RWPE2 (cell line): Measurements from ENCODE around the gene SOX2.
"Not testable (repeated sequence)": the region's sequence is repeated elsewhere in the genome, so short reads cannot be mapped to it uniquely, and the experiment has no call there.

Source experiments
- ATAC-seq: fragments of 200-7000 bp; cut with Tn5 transposase; 3 replicates; pipeline ENCODE4 v1.9.1; 2021; ENCODE audit warnings: low read depth
- DNase-seq: peaks from one replicate; pipeline ENCODE4 v3.0.0-alpha.2; 2020; ENCODE audit warnings: low spot score
- H3K27ac ChIP-seq: fragments of 450-650 bp; 2 replicates; pipeline ENCODE4 v1.5.1; 2017; ENCODE audit warnings: mild to moderate bottlenecking; ENCODE audit not compliant: poor library complexity, severe bottlenecking
- H3K27me3 ChIP-seq: fragments of 250-450 bp; sonication (Bioruptor Pico); 2 replicates; pipeline ENCODE4 v1.5.1; 2021; ENCODE audit warnings: mild to moderate bottlenecking, moderate library complexity; ENCODE audit not compliant: insufficient read depth, poor library complexity, severe bottlenecking
- H3K36me3 ChIP-seq: fragments of 250-450 bp; sonication (Bioruptor Pico); 2 replicates; pipeline ENCODE4 v1.5.1; 2020; ENCODE audit warnings: low read depth, mild to moderate bottlenecking, moderate library complexity
- H3K4me1 ChIP-seq: fragments of 250-450 bp; sonication (Bioruptor Pico); 2 replicates; pipeline ENCODE4 v1.5.1; 2021; ENCODE audit warnings: mild to moderate bottlenecking, moderate library complexity; ENCODE audit not compliant: insufficient read depth, poor library complexity, severe bottlenecking
- H3K4me3 ChIP-seq: fragments of 250-450 bp; sonication (Bioruptor Pico); 2 replicates; pipeline ENCODE4 v1.5.1; 2021; ENCODE audit warnings: mild to moderate bottlenecking, moderate library complexity; ENCODE audit not compliant: severe bottlenecking
- H3K9me3 ChIP-seq: fragments of 250-450 bp; sonication (Bioruptor Pico); 2 replicates; pipeline ENCODE4 v1.5.1; 2021; ENCODE audit warnings: mild to moderate bottlenecking, moderate library complexity; ENCODE audit not compliant: severe bottlenecking
- CTCF ChIP-seq: fragments of 450-650 bp; IDR thresholded peaks from one replicate; pipeline ENCODE4 v1.5.1; 2017; ENCODE audit warnings: mild to moderate bottlenecking, moderate library complexity; ENCODE audit not compliant: poor library complexity, severe bottlenecking

The SOX2 gene

GRCh38 chr3:181756645-181757297 is 45.0 kb downstream of the SOX2 start:
- ATAC-seq = no peak
- Histone ChIP-seq H3K36me3 (no peaks in the 10 kb centered on the region), H3K27me3 (no peaks in the 10 kb centered on the region), H3K4me1 (no peaks in the 10 kb centered on the region), H3K27ac (no peak overlapping the region), H3K4me3 (no peak overlapping the region), H3K9me3 (no peaks in the 10 kb centered on the region)
- DNase-seq = no peak
- TF ChIP-seq CTCF = no peak

GRCh38 chr3:181757694-181758306 is 46.1 kb downstream of the SOX2 start:
- H3K27ac ChIP-seq = no peak overlapping the region
- TF ChIP-seq CTCF = no peak
- no peaks in the 10 kb centered on the region for H3K36me3 ChIP-seq
- H3K27me3 ChIP-seq = no peaks in the 10 kb centered on the region
- H3K4me3 ChIP-seq = no peak overlapping the region
- ATAC-seq = no peak
- H3K9me3 ChIP-seq = no peaks in the 10 kb centered on the region
- DNase-seq = no peak
- H3K4me1 ChIP-seq = no peaks in the 10 kb centered on the region

DNA sequence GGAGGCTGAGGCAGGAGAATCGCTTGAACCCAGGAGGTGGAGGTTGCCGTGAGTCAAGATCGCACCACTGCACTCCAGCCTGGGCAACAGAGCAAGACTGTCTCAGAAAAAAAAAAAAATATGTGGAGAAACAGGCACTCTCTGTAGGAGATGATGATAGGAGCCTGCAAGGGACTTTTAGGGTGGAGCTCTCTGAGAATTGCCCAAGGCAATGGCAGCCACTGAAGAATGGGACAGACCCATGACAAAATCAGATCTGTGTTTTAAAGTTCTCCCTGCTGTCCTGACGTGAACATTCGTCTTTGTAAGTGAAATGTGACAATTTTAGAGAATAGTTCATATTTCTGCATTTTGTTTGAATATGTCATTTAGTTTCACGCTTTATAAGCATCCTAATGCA is 50.2 kb downstream of the SOX2 start:
- TF ChIP-seq CTCF = no peak
- Histone ChIP-seq H3K27me3 (no peaks in the 10 kb centered on the region), H3K36me3 (no peaks in the 10 kb centered on the region), H3K4me3 (no peak overlapping the region), H3K27ac (no peak overlapping the region), H3K9me3 (no peaks in the 10 kb centered on the region), H3K4me1 (no peaks in the 10 kb centered on the region)
- ATAC-seq (no peak), DNase-seq (no peak)

GRCh38 chr3:181764033-181764432 is 52.3 kb downstream of the SOX2 start:
- H3K27me3 ChIP-seq, ATAC-seq, DNase-seq, H3K27ac ChIP-seq, H3K4me3 ChIP-seq, H3K9me3 ChIP-seq, H3K4me1 ChIP-seq, H3K36me3 ChIP-seq: not testable (repeated sequence)
